ENCODE data around the gene SDF2L1.
"Not testable (repeated sequence)": the region's sequence is repeated elsewhere in the genome, so short reads cannot be mapped to it uniquely, and the experiment has no call there.

Gene SDF2L1

DNA sequence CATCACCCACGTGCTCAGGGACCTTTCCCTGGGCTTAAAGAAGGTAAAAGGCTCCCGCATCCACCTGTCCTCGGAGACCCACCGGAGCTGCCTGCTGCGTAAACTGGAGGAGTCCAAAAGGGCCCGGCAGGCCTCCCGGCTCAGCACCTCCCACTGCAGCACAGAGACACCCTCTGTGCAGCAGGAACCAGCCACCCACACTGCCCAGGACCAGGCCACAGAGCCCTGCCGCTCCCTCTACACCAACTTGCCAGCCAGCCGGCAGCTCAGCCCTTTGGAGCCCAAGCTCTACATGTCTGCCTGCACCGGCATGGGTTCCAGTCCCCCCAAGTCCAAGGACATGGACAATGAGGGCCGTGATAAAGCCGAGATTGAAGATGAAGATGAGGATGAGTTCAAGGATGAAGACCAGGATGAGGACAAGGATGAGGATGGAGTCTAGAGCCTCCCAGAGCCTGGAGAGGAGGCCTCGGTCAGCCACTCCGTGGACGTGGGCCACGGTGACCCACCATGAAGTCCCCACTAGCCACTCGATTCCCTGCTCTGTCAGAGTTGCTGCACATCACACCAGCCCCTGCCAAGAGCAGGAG, 5.4 kb upstream of the SDF2L1 start:
- DNase-seq (ENCODE audit: low read depth, low spot score), result no peak

DNA sequence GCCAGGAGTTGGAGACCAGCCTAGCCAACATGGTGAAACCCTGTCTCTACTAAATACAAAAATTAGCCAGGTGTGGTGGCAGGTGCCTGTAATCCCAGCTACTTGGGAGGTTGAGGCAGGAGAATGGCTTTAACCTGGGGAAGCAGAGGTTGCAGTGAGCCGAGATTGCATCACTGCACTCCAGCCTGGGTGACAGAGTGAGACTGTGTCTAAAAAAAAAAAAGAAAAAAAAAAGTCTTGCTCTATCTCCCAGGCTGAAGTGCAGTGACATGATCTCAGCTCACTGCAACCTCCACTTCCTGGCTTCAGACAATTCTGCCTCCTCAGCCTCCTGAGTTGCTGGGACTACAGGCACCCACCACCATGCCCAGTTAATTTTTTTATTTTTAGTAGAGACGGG, 4.7 kb upstream of the SDF2L1 start:
- not testable (repeated sequence) for DNase-seq (ENCODE audit: low read depth, low spot score)

DNA sequence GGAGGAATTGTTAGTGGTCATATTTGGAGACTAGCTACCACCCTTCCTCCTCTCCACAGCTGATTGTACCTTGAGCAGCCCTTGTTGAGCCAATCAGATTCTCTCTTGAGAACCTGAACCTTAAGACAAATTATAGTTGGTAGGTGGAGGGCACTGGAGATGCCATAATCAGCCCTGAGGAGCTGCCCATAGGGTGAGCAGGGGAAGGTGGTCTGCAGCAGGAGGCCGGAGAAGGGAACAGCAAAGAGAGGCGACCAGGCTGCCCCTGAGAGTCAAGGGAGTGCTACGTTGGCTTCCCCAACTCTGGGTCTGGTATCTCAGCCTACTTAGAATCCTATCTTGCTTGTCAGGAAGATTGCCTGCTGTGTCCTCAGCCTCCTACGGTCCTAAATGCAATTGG, 2.7 kb upstream of the SDF2L1 start:
- DNase-seq (ENCODE audit: low read depth, low spot score), result no peak

DNA sequence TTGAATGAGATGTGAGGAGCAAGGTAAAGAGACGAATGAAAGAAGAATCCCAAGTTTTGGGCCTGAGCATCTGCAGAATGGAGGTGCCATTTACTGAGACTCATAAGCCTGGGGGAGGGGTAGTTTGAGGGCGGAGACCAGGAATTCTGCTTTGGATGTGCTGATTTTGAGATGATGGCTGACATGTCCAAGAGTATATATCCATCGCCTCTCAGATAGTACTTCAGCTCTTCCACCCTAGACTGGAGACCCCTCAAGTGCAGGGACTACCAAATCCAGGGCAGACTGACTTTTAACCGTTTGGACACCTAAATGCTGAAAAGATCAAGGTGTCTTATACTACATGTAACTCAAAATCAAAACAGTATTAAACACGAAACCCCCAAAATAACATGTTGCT, 1.3 kb upstream of the SDF2L1 start:
- no peak for DNase-seq (ENCODE audit: low read depth, low spot score)

DNA sequence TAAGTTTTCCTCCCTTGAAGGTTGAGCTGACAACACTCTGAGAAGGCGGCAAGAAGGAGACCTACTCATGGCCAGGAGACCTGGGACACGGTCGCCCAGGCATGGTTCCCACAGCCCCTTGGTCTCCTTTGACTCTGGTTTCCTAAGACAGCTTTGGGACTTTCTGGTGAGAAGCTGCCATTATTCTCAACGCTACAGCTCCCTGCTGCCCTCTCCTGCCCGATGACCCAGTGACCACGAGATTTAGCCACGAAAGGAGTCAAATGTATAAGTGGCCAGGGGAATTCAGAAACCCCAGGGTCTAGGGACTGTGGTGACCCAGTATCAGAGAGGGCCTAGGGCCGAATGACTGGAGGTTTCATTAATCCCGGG, 699 bp upstream of the SDF2L1 start:
- no peak for DNase-seq (ENCODE audit: low read depth, low spot score)

DNA sequence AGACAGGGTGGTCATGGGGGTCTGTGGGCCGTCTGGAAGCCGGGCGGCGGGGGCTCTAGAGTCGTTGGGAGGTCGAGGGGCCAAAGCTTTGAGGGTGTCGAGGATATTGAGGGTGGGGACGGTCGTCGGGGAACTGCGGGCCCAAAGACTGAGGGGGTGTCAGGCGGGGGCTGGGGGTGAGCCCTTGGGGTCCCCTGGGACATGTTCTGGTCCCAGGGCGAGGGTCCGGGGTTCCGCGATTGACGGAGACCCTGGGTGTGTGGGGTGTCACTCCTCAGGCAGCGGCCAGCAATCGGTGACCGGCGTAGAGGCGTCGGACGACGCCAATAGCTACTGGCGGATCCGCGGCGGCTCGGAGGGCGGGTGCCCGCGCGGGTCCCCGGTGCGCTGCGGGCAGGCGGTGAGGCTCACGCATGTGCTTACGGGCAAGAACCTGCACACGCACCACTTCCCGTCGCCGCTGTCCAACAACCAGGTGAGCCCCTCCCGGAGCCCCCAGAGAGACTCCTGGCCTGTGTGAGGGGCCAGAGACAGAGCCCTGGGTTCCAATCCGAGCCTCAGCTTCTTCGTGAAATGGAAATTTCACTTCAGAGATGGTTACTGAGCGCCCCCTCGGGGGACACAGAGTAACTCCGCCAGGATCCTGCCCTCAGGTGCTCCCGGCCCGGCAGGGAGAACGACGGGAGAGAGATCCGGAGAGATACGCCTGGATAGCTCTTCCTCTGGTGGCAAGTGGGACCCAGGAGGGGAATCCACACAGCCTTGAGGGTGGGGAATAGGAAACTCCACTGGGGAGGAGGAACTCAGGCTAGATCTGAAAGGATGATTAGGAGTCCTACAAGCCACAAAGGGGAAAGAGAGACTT, 714 bp downstream of the SDF2L1 start:
- DNase-seq (ENCODE audit: low read depth, low spot score), result no peak

DNA sequence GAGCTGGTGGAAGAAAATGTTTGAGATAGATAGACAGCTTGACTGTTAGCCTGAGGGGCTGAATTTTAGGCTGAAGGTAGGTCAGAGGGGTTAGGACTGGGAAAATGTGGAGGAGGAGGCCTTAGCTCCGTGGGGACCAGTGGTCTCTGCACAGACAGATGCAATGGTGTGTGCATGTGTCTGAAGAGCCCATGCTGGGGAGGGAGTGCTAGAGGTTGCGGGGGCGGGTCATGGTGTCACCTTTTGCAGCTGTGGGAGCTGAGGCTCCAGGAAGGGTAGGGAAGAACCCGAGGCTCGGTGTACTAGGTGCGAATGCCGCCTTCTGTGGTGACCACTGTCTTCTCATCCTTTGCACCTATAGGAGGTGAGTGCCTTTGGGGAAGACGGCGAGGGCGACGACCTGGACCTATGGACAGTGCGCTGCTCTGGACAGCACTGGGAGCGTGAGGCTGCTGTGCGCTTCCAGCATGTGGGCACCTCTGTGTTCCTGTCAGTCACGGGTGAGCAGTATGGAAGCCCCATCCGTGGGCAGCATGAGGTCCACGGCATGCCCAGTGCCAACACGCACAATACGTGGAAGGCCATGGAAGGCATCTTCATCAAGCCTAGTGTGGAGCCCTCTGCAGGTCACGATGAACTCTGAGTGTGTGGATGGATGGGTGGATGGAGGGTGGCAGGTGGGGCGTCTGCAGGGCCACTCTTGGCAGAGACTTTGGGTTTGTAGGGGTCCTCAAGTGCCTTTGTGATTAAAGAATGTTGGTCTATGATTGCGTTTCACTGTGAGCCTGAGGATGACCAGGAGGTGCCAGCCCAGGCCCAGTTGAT, 1.6 kb downstream of the SDF2L1 start:
- DNase-seq (ENCODE audit: low read depth, low spot score), result no peak

DNA sequence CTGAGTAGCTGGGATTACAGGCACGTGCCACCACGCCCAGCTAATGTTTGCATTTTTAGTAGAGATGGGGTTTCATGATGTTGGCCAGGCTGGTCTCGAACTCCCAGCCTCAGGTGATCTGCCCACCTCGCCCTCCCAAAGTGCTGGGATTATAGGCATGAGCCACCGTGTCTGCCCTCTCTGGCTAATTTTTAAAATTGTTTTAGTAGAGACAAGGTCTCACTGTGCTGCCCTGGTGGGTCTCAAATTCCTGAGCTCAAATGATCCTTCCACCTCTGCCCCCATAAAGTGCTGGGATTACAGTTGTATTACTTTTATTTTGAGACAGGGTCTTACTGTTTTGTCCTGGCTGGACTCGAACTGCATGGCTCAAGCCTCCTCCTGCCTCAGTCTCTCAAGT, 3.4 kb downstream of the SDF2L1 start:
- not testable (repeated sequence) for DNase-seq (ENCODE audit: low read depth, low spot score)

DNA sequence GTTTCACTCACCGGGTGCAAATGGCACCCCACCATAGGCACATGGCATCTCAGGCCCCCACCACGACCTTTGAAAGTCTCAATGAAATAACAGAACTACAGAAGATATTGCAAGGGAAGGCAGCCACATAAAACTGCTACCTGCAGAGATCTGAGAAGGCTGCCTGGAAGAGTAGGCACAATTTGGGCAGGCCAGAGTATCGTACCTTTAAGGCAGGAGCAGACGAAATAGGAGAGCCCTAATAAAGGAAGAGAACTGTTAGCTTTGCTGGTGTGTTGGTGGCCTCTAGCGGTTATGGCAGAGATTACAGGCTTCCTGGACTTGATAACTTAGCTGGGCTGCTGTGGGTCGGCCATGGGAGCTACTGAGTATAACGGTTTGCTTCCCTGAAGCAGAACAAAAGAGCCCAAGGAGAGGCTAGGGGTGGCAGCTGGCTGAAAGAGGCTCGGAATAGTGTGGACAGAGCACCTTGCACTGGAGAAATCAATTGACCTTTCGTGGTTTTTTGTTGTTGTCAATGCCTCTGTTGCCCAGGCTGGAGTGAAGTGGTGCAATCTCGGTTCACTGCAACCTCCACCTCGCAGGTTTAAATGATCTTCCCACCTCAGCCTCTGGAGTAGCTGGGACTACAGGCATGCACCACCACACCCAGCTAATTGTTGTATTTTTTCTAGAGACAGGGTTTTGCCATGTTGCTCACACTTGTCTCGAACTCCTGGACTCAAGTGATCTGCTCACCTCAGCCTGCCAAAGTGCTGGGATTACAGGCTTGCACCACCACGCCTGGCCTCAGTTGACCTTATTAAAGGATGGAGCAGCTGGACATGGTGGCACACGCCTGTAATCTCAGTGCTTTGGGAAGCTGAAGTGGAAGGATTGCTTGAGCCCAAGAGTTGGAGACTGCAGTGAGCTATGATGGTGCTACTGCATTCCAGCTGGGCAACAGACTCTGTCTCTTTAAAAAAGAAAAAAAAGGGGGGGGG, 4.8 kb downstream of the SDF2L1 start:
- DNase-seq (ENCODE audit: low read depth, low spot score), result no peak

DNA sequence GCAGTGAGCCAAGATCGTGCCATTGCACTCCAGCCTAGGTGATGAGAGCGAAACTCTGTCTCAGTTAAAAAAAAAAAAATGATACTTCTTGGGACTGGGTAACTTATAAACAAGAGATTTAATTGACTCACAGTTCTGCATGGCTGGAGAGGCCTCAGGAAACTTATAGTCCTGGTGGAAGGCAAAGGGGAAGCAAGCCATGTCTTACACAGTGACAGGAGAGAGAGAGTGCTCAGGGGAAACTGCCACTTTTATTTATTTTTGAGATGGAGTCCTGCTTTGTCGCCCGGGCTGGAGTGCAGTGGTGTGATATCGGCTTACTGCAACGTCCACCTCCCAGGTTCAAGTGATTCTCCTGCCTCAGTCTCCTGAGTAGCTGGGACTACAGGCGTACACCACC, 8.2 kb downstream of the SDF2L1 start:
- DNase-seq (ENCODE audit: low read depth, low spot score), result no peak

DNA sequence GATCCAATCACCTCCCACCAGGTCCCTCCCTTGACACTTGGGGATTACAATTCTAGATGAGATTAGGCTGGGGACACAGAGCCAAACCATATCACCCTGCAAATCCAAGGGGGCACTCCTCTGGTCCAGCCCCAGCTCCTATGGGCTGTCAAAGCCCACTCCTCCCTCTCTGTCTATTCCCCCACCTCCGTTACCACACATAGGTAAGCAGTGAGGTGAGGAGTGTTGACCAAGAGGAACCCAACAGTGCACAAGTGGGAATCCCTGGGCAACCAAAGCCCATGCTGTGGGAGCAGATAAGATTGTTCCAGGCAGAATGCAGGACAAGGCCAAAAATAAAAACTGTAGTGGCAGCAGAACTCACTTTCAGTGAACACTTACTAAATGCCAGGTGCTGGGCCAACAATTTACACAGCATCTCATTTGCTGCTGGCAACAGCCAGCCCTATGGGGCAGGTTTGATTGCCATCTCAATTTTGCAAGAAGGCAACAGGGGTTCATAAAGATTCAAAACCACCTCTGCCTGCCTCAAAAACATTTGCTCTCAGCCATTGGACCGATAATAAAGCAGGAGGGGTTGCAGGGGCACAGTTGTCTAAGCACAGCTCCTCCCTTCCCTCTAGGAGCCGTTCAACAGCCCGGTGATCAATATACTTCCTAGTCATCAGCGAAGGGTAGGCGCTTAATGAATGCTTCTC, 8.9 kb downstream of the SDF2L1 start:
- DNase-seq (ENCODE audit: low read depth, low spot score), result no peak

DNA sequence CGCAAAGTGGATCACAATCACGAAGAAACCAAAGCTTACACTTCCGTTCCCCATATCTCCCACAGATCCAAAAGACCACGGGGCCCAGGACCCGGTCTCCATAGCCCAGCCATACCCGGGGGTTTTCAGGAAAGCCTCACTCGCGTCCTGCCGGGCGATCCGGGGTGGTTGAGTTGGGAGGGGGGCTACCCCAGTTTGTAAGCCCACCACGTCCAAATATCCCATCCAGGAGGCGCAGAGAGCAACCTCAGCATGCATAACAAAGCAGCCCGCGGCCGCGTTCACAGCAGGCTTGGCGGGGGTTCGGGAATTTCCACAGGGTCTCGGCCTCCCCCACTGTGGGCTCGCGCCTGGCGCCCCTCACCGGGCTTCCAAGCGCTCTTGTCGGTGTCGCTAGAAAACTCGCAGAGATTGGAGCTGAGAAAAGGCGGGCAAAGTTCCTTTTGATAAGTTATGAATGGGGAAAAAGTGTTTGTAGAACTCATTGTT, 9.5 kb downstream of the SDF2L1 start:
- no peak for DNase-seq (ENCODE audit: low read depth, low spot score)

DNA sequence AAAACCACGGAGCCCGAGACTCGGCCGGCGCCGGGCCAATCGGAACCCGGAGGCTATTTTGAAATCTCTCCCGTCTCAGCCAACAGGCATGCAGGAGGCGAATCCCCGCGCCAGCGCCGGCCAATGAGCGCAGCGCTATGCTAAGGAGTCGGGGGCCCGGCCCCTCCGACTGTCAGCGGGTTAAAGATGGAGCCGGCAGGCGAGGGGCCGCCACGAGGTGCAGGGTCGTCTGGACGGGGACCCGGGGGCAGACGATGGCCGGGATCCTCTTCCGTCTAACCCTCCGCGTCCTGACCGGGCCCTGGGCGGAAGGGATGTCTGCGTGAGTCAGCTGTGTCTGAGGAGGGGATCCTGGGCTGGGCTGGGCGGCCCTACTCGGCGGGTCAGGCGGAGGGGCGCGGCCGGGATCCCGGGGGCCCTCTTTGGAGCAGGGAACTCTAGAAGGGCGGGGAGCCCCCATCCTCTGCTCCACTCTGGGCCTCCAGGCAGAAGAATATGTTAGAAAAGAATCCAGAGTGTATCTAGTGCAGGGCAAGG, 10.0 kb downstream of the SDF2L1 start:
- DNase-seq (ENCODE audit: low read depth, low spot score), result no peak

DNA sequence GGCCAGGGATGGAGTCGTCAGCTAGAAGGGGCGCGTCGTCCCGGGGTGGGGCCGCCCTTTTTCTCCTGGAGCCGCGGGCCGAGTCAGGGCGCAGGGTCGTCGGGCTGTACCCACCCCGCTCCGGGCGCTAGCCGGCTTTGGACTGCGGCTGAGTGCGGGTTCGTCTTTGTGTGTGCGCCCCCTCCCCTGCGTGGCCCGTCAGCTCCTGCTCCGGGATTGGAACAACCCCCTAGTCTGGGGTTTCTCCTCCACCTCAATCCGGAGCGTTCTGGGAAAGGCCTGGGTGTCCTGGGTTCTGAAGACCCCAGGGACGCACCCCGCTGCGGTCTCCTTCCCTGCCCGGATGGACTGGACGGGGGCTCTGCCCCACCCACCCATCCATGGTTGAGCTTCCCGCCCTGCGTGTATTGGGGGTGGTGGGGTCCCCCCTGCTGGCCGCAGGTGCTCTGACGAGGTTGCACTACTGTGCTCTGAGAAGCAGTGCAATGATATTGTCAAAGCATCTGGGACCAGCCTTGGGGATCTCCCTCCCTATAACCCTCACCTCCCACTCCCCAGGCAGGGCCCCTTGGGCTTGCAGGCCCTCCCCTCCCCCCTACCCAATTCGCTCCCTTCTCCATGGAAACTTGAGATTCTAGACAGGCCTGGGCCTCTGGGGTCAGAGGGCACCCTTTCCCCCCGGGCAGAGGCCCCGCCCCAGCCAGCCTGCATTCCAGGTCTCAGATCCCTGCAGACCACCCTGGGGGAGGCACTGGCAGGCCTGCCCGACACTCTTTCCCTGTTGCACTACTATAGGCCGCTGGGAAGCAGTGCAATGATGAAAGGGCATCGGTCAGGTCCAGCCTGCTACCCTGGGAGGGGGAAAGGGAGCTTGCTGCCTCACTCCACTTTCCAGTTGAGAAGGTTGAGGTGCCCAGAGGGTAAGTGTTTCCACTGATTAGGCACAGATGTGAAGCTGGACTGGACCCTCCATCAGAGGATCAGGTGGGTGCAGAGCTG, 10.7 kb downstream of the SDF2L1 start:
- no peak for DNase-seq (ENCODE audit: low read depth, low spot score)

DNA sequence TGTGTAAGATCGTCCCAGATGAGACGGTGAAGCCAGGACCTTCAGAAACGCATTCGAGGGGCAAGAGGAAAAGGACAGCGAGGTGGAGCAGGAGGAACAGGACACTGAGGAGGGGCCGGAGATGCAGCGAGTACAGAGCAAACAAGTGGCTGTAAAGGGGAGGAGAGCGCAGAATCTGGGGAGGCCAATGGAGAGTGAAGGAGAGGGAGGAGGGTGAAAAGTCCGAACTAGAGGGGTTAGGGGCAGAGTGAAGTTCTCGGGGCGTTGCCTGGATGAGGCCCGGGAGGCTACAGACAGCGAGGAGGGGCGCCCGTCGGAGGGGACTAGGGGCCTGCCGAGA, 14.9 kb downstream of the SDF2L1 start:
- no peak for DNase-seq (ENCODE audit: low read depth, low spot score)

DNA sequence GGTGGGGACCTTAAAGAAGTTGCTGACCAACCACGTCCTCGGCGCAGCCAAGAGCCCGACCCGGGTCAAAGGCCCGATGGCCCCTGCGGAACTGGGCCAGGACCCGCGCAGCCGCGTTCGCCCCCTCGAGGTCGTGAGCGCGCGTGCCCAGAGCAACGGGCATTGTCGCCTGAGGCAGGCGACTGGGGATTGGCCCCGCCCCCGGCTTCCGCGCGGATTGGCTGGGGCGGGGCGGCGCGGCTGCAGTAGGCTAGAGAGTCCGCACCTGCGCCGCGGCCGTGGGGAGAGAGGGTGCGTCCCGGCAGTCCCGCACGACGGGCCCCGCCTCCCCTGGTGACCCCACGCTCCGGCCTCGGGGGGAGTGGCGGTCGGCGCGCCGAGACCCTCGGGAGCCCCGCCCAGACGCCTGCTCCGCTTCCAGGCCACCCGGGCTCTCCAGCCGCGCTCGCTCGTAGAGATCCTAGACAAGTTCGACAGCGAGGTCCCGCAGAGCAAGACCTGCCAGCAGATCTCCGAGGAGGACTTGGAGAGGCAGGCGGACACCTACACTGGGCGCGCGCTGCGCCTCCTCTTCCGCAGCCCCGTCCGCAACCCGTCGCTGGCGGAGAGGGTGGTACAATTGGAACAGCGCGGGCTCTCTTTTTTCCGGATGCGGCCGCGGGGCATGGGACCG, 15.4 kb downstream of the SDF2L1 start:
- no peak for DNase-seq (ENCODE audit: low read depth, low spot score)

DNA sequence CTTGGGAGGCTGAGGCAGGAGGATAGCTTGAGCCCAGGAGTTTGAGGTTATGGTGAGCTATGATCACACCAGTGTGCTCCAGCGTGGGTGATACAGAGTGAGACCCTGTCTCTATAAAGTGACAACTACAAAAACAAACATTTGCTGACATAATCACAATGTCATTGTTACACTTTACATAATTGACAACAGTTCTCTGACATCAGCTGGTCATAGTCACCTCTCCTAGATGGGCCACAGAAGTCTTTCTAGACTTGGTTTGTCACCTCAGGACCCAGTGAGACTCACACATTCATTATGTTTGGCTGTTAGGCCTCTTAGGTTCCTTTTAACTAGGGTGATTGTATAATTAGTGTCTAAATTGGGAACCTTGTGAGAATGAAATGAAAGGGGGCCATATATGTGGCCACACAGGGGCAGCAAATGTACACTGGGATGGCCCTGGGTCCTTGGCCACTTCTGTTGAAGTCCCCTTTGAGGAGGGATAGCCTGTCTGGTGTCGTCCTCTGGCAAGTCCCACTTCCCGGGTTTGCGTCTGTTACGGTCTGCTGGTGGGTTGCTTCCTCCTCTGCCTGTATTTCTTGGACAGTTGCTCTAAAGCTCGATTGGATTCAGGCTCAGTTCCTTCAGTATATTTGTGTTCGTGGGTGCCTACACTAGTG, 17.9 kb downstream of the SDF2L1 start:
- DNase-seq (ENCODE audit: low read depth, low spot score), result no peak

DNA sequence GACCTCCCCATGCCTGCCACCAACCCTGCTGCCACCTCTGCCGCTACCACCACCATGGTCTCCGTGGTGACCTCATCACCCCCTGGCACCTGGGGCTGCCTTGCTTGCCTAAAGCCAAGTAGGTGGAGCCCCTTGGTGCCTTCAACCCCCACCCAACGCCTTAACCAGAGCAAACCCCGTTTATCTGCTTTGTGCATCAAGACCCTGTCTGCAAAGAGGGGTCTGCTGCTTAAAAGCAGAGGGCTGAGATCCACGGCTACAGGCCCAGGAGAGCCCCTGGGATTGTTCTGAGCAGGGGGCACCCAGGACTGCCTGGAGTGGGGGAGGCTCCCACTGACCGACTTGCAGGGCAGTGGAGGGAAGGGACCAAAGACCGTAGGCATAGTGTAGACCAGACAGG, 18.8 kb downstream of the SDF2L1 start:
- DNase-seq (ENCODE audit: low read depth, low spot score), result no peak
